IMR-90 (cell line): ENCODE data around the gene FRMPD3.

Experiments used
- CEBPB ChIP-seq: IDR thresholded peaks from 2 replicates; pipeline ENCODE4 v1.6.1; 2012; ENCODE audit warnings: low read depth, low read length, improper control_type of control experiment
- MAFK ChIP-seq: IDR thresholded peaks from 2 replicates; pipeline ENCODE4 v1.6.1; 2012; ENCODE audit warnings: low read depth, low read length, improper control_type of control experiment
- POLR2A ChIP-seq: IDR thresholded peaks from 2 replicates; pipeline ENCODE4 v1.6.1; 2012; ENCODE audit warnings: mild to moderate bottlenecking, low read depth, low read length
- RAD21 ChIP-seq: IDR thresholded peaks from 2 replicates; pipeline ENCODE4 v1.6.1; 2012; ENCODE audit warnings: low read length, improper control_type of control experiment
- RCOR1 ChIP-seq: IDR thresholded peaks from 2 replicates; pipeline ENCODE4 v1.6.1; 2012; ENCODE audit warnings: mild to moderate bottlenecking, low read length, improper control_type of control experiment; ENCODE audit not compliant: insufficient replicate concordance
- SMC3 ChIP-seq: fragments of 150-350 bp; IDR thresholded peaks from 2 replicates; pipeline ENCODE4 v1.6.1; 2016; ENCODE audit warnings: low read depth, mild to moderate bottlenecking, antibody characterized with exemption, low read length, moderate library complexity
- TF ChIP-seq, protein P1 (sequence below): conservative IDR thresholded peaks from 2 replicates; pipeline ENCODE4 v1.5.1; 2012; ENCODE audit warnings: mild to moderate bottlenecking, low read depth, low read length, improper control_type of control experiment
- TF ChIP-seq, protein P2 (sequence below): fragments of 150-350 bp; IDR thresholded peaks from 2 replicates; pipeline ENCODE4 v1.6.1; 2016; ENCODE audit warnings: low read depth, mild to moderate bottlenecking, low read length, moderate library complexity, borderline replicate concordance

GRCh38 chrX:107457289-107457688, 7.8 kb downstream of the FRMPD3 start:
- TF ChIP-seq CEBPB (no peak), MAFK (no peak), SMC3 (no peak), POLR2A (no peak), RAD21 (no peak), RCOR1 (no peak)
- TF ChIP-seq, protein P1, sequence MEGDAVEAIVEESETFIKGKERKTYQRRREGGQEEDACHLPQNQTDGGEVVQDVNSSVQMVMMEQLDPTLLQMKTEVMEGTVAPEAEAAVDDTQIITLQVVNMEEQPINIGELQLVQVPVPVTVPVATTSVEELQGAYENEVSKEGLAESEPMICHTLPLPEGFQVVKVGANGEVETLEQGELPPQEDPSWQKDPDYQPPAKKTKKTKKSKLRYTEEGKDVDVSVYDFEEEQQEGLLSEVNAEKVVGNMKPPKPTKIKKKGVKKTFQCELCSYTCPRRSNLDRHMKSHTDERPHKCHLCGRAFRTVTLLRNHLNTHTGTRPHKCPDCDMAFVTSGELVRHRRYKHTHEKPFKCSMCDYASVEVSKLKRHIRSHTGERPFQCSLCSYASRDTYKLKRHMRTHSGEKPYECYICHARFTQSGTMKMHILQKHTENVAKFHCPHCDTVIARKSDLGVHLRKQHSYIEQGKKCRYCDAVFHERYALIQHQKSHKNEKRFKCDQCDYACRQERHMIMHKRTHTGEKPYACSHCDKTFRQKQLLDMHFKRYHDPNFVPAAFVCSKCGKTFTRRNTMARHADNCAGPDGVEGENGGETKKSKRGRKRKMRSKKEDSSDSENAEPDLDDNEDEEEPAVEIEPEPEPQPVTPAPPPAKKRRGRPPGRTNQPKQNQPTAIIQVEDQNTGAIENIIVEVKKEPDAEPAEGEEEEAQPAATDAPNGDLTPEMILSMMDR: no peak
- TF ChIP-seq, protein P2, sequence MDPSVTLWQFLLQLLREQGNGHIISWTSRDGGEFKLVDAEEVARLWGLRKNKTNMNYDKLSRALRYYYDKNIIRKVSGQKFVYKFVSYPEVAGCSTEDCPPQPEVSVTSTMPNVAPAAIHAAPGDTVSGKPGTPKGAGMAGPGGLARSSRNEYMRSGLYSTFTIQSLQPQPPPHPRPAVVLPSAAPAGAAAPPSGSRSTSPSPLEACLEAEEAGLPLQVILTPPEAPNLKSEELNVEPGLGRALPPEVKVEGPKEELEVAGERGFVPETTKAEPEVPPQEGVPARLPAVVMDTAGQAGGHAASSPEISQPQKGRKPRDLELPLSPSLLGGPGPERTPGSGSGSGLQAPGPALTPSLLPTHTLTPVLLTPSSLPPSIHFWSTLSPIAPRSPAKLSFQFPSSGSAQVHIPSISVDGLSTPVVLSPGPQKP: no peak
